CD8-positive, alpha-beta memory T cell (primary cell): Measurements from ENCODE around the gene SPANXB1. TPM values are rescaled to one million over a fixed set of nuclear protein-coding genes. Genes with fewer than 3 reads are reported as not detected.
"Not testable (repeated sequence)": the region's sequence is repeated elsewhere in the genome, so short reads cannot be mapped to it uniquely, and the experiment has no call there.

Experiments used
- CTCF ChIA-PET: fragments of 350-600 bp; sonication (Branson Sonifier 250); formaldehyde crosslinking; loops from one replicate; lab custom pipeline; 2021; ENCODE audit warnings: antibody characterized with exemption; lab: Charles Lee
- POLR2A ChIA-PET: fragments of 350-600 bp; sonication (Branson Sonifier 250); formaldehyde crosslinking; loops from one replicate; lab custom pipeline; 2021; ENCODE audit warnings: antibody characterized with exemption; lab: Charles Lee
- DNase-seq, 5 donors: peaks; one replicate each; pipeline versions ENCODE4 v3.0.0 to v3.0.0-alpha.2; 2020 to 2022; ENCODE audit warnings: mixed read lengths in 1 of 5
- H3K27ac ChIP-seq: one replicate; pipeline ENCODE4 v1.7.0; 2013; ENCODE audit warnings: low read depth, mild to moderate bottlenecking, low read length, moderate library complexity
- H3K27me3 ChIP-seq: 2 replicates; pipeline ENCODE4 v1.7.0; 2013; ENCODE audit warnings: low read length, mild to moderate bottlenecking; ENCODE audit not compliant: insufficient read depth, poor library complexity, severe bottlenecking
- H3K36me3 ChIP-seq: 2 replicates; pipeline ENCODE4 v1.7.0; 2013; ENCODE audit warnings: mild to moderate bottlenecking, low read length, moderate library complexity; ENCODE audit not compliant: insufficient read depth
- H3K4me1 ChIP-seq: 2 replicates; pipeline ENCODE4 v1.7.0; 2013; ENCODE audit warnings: mild to moderate bottlenecking, low read length, moderate library complexity; ENCODE audit not compliant: insufficient read depth
- H3K4me3 ChIP-seq: 2 replicates; pipeline ENCODE4 v1.7.0; 2013; ENCODE audit warnings: mild to moderate bottlenecking, low read length
- H3K9me3 ChIP-seq: 2 replicates; pipeline ENCODE4 v1.7.0; 2013; ENCODE audit warnings: mild to moderate bottlenecking, low read length
- H3K27ac Mint-ChIP-seq, 8 donors: one replicate each; pipeline ENCODE4 v1.8.0; 2020 to 2021; ENCODE audit warnings: mixed read lengths in 8 of 8, mild to moderate bottlenecking in 6 of 8, inconsistent platforms in 3 of 8, moderate library complexity in 3 of 8
- H3K27me3 Mint-ChIP-seq, 2 donors: one replicate each; pipeline ENCODE4 v1.8.0; 2020 to 2021; ENCODE audit warnings: mixed read lengths in 2 of 2, mild to moderate bottlenecking in 1 of 2, moderate library complexity in 1 of 2
- H3K36me3 Mint-ChIP-seq, 3 donors: one replicate each; pipeline ENCODE4 v1.8.0; 2020 to 2021; ENCODE audit warnings: mixed read lengths in 3 of 3, inconsistent platforms in 1 of 3, mild to moderate bottlenecking in 1 of 3
- H3K4me1 Mint-ChIP-seq, 3 donors: one replicate each; pipeline ENCODE4 v1.8.0; 2020 to 2021; ENCODE audit warnings: mixed read lengths in 3 of 3, inconsistent platforms in 1 of 3, mild to moderate bottlenecking in 1 of 3
- H3K4me3 Mint-ChIP-seq, 7 donors: one replicate each; pipeline ENCODE4 v1.8.0; 2020 to 2021; ENCODE audit warnings: mixed read lengths in 7 of 7, mild to moderate bottlenecking in 6 of 7, moderate library complexity in 4 of 7, inconsistent platforms in 2 of 7
- H3K9me3 Mint-ChIP-seq, 5 donors: one replicate each; pipeline ENCODE4 v1.8.0; 2020 to 2022; ENCODE audit warnings: mixed read lengths in 5 of 5, mild to moderate bottlenecking in 3 of 5, moderate library complexity in 2 of 5, inconsistent platforms in 1 of 5
- polyA plus RNA-seq: library from polyadenylated mRNA; unstranded; fragments of 300-500 nt; fragmentation: Illumina TruSeq; gene quantifications from one replicate; pipeline ENCODE4 v1.2.3, GENCODE V29; 2021
- total RNA-seq, 2 experiments: library from RNA; stranded (reverse); gene quantifications; one replicate each; pipeline ENCODE4 v1.2.3, GENCODE V29; 2021

The SPANXB1 gene, protein sequence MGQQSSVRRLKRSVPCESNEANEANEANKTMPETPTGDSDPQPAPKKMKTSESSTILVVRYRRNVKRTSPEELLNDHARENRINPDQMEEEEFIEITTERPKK
- total RNA-seq (not detected), polyA plus RNA-seq (not detected)

- H3K4me1 ChIP-seq, H3K36me3 Mint-ChIP-seq, H3K27me3 ChIP-seq, H3K9me3 ChIP-seq, H3K27ac Mint-ChIP-seq, POLR2A ChIA-PET, H3K36me3 ChIP-seq, H3K27me3 Mint-ChIP-seq, H3K9me3 Mint-ChIP-seq, DNase-seq, H3K27ac ChIP-seq, CTCF ChIA-PET, H3K4me3 Mint-ChIP-seq, H3K4me3 ChIP-seq, H3K4me1 Mint-ChIP-seq: not testable (repeated sequence)
These were observed at the start of gene SPANXB1 for GRCh38 chrX:141002568-141002967. SPANXB1 (plus strand) TSS chrX:141002594; CDS start chrX:141002694, 100 bp downstream.

DNA sequence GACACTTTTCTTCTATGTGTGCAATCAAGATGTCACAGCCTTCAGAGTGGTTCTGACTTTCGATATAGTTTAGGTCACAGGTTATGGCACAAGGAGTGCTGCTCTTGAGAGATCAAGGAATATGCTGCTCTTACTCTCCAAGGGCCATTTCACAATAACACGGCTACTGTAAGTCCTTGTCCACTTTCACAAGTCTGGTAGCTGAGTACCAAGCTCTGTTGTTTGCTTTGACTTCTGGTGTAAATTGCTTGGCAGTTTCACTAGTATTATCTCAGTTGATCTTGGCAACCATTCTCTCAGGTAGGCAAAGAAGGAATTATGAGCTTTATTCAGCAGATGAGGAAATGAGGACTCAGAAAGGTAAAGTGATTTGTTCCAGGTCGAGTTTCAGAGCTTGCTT lies 35.4 kb upstream of the SPANXB1 start:
- H3K4me3 ChIP-seq = no peak overlapping the region
- Mint-ChIP-seq H3K27ac (no peak overlapping the region), H3K36me3 (no peaks in the 10 kb centered on the region), H3K4me3 (no peak overlapping the region), H3K4me1 (no peaks in the 10 kb centered on the region), H3K27me3 (peaks cover 0 to 3% of the 10 kb centered on the region in 2 donors), H3K9me3 (peaks cover 0 to 2% (median 0%) of the 10 kb centered on the region in 5 donors)
- no peaks in the 10 kb centered on the region for H3K36me3 ChIP-seq
- no peaks in the 10 kb centered on the region for H3K27me3 ChIP-seq
- no peak for DNase-seq
- CTCF ChIA-PET = no interaction called here
- H3K9me3 ChIP-seq = no peaks in the 10 kb centered on the region
- POLR2A ChIA-PET = no interaction called here
- no peaks in the 10 kb centered on the region for H3K4me1 ChIP-seq
- H3K27ac ChIP-seq = no peak overlapping the region

GRCh38 chrX:140971099-140971795 lies 31.1 kb upstream of the SPANXB1 start:
- H3K27ac Mint-ChIP-seq = no peak overlapping the region
- Histone ChIP-seq H3K27ac (no peak overlapping the region), H3K9me3 (no peaks in the 10 kb centered on the region), H3K4me1 (no peaks in the 10 kb centered on the region), H3K36me3 (no peaks in the 10 kb centered on the region), H3K4me3 (no peak overlapping the region), H3K27me3 (no peaks in the 10 kb centered on the region)
- ChIA-PET POLR2A (no interaction called here), CTCF (no interaction called here)
- no peaks in the 10 kb centered on the region for H3K4me1 Mint-ChIP-seq
- H3K9me3 Mint-ChIP-seq = peaks cover 0 to 2% (median 0%) of the 10 kb centered on the region in 5 donors
- peaks cover 0 to 5% of the 10 kb centered on the region in 2 donors for H3K27me3 Mint-ChIP-seq
- no peak overlapping the region for H3K4me3 Mint-ChIP-seq
- no peaks in the 10 kb centered on the region for H3K36me3 Mint-ChIP-seq
- DNase-seq = no peak

- no peaks in the 10 kb centered on the region for H3K27me3 ChIP-seq
- H3K4me1 Mint-ChIP-seq = no peaks in the 10 kb centered on the region
- H3K4me3 Mint-ChIP-seq = no peak overlapping the region
- peaks cover 0 to 3% (median 0%) of the 10 kb centered on the region in 5 donors for H3K9me3 Mint-ChIP-seq
- no peak overlapping the region for H3K27ac ChIP-seq
- H3K27ac Mint-ChIP-seq = no peak overlapping the region
- no peaks in the 10 kb centered on the region for H3K4me1 ChIP-seq
- ChIA-PET CTCF (no interaction called here), POLR2A (no interaction called here)
- no peaks in the 10 kb centered on the region for H3K36me3 Mint-ChIP-seq
- peaks cover 0 to 3% of the 10 kb centered on the region in 2 donors for H3K27me3 Mint-ChIP-seq
- no peaks in the 10 kb centered on the region for H3K36me3 ChIP-seq
- no peak overlapping the region for H3K4me3 ChIP-seq
- no peak for DNase-seq
- no peaks in the 10 kb centered on the region for H3K9me3 ChIP-seq
These were observed 26.9 kb upstream of the SPANXB1 start for GRCh38 chrX:140975472-140975871.

- Mint-ChIP-seq H3K27ac (no peak overlapping the region), H3K4me1 (no peaks in the 10 kb centered on the region), H3K9me3 (peaks cover 0 to 5% (median 0%) of the 10 kb centered on the region in 5 donors), H3K4me3 (no peak overlapping the region), H3K27me3 (peaks cover 0 to 2% of the 10 kb centered on the region in 2 donors), H3K36me3 (no peaks in the 10 kb centered on the region)
- no peaks in the 10 kb centered on the region for H3K4me1 ChIP-seq
- CTCF ChIA-PET = no interaction called here
- no peak for DNase-seq
- no peaks in the 10 kb centered on the region for H3K27me3 ChIP-seq
- no peaks in the 10 kb centered on the region for H3K9me3 ChIP-seq
- no peak overlapping the region for H3K27ac ChIP-seq
- POLR2A ChIA-PET = no interaction called here
- no peak overlapping the region for H3K4me3 ChIP-seq
- no peaks in the 10 kb centered on the region for H3K36me3 ChIP-seq
These were observed 22.1 kb upstream of the SPANXB1 start for GRCh38 chrX:140980271-140980670.

DNA sequence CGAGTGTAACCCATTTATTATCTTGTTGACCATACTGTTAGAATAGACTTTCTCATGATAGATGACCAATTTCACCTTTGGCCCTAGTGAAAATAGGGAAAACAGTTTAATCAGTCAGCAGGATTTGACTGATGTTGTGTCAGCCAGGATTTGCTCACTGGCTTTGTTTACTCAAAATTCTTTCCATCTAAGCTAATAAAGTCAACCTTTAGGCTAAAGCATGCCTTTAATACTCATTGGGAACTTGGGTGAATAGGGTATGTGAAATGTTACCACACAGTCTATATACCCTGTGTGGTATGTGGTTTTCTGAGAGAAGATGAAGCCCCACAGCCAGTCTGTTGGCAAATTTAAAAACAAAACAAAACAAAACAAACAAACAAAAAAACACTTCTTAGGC lies 18.7 kb upstream of the SPANXB1 start:
- POLR2A ChIA-PET = no interaction called here
- peaks cover 0 to 2% (median 0%) of the 10 kb centered on the region in 5 donors for H3K9me3 Mint-ChIP-seq

DNA sequence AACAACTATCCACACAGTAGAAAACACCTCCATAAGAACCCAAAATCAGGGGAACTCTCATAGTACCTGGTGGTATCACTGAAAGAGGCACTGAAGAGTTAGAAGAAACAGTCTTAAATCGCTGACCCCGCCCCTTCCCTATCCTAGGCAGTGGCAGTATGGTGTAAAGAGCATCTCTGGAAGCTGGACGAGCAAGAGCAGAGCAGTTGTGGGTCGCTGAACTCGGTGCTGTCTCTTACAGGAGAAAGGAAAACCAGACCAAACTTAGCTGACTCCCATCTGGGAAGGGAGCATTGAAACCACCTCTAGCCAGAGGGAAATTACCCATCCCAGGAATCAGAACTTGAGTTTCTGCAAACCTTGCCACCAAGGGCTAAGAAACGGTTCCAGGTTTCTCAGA lies 2.8 kb downstream of the SPANXB1 start:
- H3K9me3 Mint-ChIP-seq, H3K27me3 Mint-ChIP-seq, POLR2A ChIA-PET, H3K9me3 ChIP-seq, H3K27ac Mint-ChIP-seq, H3K36me3 Mint-ChIP-seq, H3K4me1 ChIP-seq, H3K4me3 ChIP-seq, H3K4me1 Mint-ChIP-seq, DNase-seq, H3K36me3 ChIP-seq, CTCF ChIA-PET, H3K27me3 ChIP-seq, H3K27ac ChIP-seq, H3K4me3 Mint-ChIP-seq: not testable (repeated sequence)

More for the DNA sequence above, 18.7 kb upstream of the SPANXB1 start:
- Histone ChIP-seq H3K36me3 (no peaks in the 10 kb centered on the region), H3K4me1 (no peaks in the 10 kb centered on the region), H3K27ac (no peak overlapping the region), H3K9me3 (no peaks in the 10 kb centered on the region), H3K4me3 (no peak overlapping the region), H3K27me3 (no peaks in the 10 kb centered on the region)
- Mint-ChIP-seq H3K27me3 (peaks cover 0 to 2% of the 10 kb centered on the region in 2 donors), H3K4me3 (no peak overlapping the region), H3K27ac (no peak overlapping the region), H3K4me1 (no peaks in the 10 kb centered on the region), H3K36me3 (no peaks in the 10 kb centered on the region)
- CTCF ChIA-PET = no interaction called here
- no peak for DNase-seq

- H3K27me3 Mint-ChIP-seq, H3K4me1 ChIP-seq, CTCF ChIA-PET, H3K27ac ChIP-seq, H3K4me1 Mint-ChIP-seq, H3K36me3 Mint-ChIP-seq, DNase-seq, H3K4me3 Mint-ChIP-seq, H3K27me3 ChIP-seq, POLR2A ChIA-PET, H3K9me3 ChIP-seq, H3K4me3 ChIP-seq, H3K36me3 ChIP-seq, H3K9me3 Mint-ChIP-seq, H3K27ac Mint-ChIP-seq: not testable (repeated sequence)
These were observed 41.9 kb downstream of the SPANXB1 start for GRCh38 chrX:141044246-141044645.
